HG02759 (cell line): ENCODE data around the gene ATE1.
"Not testable (repeated sequence)": the region's sequence is repeated elsewhere in the genome, so short reads cannot be mapped to it uniquely, and the experiment has no call there.

ENCODE experiments used
- ATAC-seq: cut with Tn5 transposase; IDR thresholded peaks from one replicate; pipeline ENCODE4 v1.9.1; 2021; ENCODE audit warnings: mild to moderate bottlenecking, moderate library complexity; ENCODE audit not compliant: unreplicated experiment

ATE1 gene

DNA sequence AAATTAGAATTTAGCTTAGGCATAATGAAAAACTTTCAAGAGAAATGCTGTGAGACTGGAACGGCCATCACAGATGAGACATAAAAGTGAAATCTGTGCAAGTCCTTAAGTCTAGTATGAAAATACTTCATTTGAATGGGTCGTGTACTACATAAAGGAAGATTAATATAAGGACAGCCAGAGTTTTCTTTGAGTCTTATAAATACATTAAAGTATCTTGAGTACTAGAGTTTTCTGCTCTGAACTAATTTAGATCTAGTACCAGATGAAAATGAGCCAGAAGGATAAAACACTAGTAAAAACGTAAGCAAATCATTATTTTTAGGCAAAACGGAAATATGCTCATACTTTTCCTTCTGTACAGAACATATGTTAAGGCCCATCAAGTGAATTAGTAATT is 93.1 kb downstream of the ATE1 start:
- ATAC-seq, result no peak

DNA sequence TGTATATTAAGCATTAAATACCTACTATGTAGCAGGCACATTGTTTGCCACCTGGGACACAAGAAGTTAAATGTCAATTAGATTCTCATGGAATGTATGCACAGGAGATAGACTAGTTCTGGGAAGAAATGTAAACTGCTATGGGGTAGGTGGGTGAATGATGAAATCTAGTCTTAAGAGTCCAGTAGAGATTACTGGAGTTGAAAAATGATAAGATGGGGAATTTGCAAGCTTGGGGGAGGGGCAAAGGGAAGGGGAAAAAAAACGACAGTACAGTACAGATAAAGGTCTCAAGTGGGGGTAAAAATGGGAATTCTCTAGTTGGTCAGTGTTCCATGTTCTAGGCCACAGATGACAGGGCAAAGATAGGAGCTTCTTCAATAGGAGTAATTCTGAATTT is 94.4 kb downstream of the ATE1 start:
- ATAC-seq, result no peak

DNA sequence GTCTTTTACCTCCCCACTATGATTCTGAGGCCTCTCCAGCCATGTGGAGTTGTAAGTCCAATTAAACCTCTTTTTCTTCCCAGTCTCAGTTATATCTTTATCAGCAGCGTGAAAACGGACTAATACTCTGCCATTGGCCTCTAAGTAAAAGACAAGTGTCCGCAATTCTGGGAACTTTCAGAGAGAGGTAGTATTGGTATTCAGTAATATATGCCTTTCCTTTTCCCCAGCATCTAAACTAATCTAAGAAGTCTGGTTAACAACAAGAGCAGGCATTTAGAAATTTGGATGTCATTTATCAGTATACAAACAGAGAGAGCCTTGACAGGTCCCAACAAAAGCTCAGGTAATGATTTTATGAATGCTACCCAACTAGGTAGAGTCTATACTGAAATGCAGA is 95.2 kb downstream of the ATE1 start:
- no peak for ATAC-seq

DNA sequence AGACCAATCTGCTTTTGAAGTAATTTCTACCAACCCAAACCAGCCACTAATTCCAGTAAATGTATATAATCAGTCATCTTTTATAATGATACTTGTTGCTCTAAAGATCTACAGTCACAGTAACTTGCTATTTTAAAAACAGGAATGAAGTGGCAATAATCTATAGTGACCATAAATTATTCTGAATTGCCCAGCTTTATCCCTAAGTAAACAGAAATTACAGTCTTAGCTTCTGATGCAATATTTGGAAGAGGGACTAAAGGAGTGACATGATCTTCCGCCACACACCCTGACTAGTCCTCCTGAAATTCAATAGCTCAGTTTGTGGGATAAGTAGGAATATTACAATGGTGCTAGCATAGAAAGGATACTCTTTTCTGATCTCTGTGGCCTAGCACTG is 96.1 kb downstream of the ATE1 start:
- no peak for ATAC-seq

DNA sequence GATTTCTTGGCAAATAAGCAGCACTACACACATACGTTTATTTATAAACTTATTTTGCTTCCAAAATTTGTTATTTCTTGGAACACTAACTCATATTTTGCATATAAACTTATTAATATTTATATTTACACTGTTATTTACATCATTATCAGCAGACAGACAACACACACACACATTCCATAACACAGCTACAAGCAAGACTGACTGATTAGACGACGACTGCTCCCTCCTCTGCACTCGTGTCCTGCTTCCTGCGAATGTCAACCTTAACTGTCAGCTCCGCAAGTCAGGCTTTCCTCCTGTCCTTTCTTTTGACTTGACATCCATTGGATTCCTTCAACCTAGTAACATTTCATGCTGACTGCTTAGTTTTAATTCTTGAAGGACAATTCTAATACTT is 96.6 kb downstream of the ATE1 start:
- no peak for ATAC-seq

DNA sequence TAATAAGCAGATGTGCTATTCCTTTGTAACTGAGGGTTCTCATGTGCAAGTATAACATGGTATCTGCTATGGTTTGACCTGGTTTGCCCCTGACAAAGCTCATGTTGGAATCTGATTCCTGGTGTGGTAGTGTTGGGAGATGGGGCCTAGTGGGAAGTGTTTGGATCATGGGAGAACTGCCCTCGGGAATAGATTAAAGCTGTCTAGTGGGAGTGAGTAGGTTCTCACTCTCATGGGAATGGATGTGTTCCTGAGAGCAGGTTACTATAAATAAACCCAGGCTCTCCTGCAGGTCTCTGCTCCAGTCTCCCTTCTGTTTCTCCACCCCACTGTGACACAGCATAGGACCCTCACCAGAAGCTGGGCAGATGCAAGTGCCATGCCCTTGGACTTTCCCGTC is 97.7 kb downstream of the ATE1 start:
- ATAC-seq, result no peak

DNA sequence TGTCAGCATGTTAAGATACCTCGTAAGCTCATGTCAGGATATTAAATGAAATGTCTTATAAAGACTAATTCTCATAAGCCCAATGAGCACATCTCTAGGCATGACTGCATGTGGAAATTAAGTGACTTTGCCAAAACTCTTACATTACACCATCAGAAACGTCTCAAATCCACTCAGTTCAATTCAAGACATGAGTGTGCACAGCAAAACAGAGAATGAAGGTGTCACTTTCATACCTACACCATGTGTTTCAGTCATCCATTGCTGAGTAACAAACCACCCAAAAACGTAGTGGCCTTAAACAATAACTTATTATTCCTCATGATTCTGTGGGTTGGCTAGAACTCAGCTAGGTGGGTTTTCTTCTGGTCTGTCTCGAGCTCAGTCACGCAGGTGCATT is 99.8 kb downstream of the ATE1 start:
- ATAC-seq, result no peak

DNA sequence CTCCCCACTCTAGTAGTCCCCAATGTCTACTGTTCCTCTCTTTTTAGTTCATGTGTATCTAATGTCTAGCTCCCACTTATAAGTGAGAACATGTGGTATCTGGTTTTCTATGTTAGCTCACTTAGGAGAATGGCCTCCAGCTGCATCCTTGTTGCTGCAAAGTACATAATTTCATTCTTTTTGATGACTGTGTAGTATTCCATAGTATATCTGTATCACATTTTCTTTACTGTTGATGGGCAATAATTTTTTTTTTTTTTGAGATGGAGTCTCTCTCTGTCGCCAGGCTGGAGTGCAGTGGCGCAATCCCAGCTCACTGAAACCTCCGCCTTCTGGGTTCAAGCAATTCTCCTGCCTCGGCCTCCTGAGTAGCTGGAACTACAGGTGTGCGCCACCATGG is 101.1 kb downstream of the ATE1 start:
- not testable (repeated sequence) for ATAC-seq

DNA sequence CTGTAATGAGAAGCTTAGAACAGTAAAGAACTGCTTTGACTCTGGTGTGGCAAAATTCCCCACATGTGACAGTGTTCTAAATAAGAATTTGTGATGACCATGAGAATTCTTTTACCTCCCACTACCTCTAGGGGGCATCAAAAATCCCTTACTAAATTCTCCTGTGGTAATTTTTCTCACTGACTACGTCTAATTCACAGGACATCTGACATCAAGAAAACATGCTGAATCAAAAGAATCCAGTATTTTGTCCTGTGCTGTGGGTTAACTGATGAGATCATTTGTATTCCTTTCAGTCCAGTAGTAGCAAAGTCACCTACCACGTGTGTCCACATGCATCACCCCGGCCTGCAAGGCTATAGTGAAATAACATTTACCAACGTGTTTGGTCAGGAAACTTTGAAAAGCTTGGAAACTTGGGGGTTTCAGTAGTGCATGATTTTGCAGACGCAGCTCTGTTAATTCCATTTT is 103.8 kb downstream of the ATE1 start:
- ATAC-seq, result no peak

DNA sequence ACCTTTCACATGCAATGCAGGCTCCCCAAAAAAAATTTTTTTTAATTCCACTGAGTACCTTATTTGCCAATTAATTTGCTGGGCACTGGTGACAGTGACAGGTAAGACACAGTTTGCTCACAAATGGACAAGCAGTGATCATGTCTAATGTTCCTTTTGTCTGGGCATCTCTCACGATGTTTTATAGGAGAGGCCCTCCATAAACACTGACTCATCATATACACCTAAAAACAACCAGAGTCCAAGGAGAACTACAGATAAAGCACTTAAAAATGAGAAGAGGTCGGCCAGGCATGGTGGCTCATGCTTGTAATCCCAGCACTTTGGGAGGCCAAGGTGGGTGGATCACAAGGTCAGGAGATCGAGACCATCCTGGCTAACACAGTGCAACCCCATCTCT is 105.1 kb downstream of the ATE1 start:
- ATAC-seq, result no peak

DNA sequence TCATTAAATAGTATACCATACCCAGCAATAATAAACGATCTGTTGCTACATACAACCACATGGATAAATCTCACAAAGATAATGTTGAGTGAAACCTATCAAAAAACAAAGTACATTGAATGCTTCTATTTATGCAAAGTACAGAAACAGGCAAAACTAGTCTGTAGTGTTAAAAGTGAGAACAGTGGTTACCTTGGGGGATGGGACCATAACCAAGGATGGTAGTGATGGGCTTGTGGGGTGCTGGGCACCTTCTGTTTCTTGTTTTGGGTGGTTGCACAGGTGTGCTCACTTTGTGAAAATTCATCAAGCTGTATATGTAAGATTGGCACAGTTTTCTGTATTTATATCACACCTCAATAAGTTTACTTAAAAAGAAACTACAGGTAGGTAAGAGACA is 105.7 kb downstream of the ATE1 start:
- ATAC-seq, result no peak

DNA sequence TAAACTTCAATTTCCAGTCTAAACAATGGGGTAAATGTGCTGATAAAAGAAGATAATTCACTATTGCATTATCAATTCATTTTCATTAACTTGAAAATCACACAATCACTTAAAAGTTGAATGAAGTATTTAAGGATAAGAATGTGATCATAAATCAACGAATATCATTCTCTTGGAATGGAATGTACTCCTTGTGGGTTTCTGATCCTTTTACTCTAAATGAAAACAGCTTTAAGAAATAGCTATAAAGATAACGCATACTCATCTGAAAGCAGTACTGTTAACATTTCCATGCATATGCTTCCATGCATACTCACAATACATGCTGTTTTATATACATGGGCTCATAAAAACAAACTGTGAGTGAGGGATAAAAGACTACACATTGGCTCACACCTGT is 108.8 kb downstream of the ATE1 start:
- ATAC-seq, result no peak

DNA sequence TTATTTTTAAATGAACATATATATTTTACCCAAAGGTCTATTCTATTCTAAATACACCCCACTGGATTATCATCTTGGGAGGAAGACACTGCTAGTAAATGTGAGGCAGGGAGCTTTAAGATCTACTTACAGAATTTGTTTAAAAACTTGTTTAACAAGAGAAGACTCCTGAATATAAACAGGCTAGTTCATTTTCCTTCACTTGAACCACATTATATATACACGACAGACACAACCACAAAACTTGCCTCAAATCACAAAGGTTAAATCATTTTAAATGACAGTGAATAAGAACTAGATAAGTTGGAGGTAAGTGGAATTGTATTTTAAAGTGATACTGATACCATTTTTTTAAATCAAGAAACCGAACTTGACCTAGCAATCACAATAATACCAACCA is 109.2 kb downstream of the ATE1 start:
- ATAC-seq, result no peak

DNA sequence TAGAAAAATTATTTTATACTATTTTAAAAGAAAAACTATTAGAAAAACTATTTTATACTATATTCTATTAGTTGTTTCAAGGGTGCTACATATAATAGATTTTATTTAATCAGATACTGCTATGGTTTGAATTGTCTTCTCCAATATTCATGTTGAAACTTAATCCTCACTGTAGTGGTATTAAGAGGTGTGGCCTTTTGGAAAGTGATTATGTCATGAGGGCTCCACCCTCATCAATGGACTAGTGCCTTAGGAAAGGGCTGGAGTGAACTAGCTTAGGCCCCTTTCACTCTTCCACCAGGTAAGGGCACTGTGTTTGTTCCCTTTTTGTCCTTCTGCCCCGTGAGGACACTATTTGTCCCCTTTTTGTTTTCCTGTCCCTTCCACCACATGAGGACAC is 111.6 kb downstream of the ATE1 start:
- no peak for ATAC-seq

DNA sequence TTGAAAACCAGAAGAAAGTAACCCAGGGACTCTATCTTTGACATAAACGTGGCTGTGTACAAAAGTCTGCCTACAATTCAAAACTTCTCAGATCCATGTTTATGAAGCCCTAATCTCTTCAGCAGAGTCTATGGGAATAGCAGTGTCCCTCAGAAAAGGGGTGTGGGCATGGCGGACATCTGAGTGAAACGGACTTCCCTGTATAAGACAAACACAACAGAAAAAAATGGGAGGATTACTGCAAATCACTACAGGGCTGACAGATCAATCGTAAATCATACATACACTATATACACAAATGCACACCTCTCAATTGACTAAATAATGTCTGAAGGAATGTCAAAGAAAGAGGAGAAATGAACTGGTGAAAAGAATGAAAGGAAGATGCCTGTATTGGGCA is 114.0 kb downstream of the ATE1 start:
- no peak for ATAC-seq

DNA sequence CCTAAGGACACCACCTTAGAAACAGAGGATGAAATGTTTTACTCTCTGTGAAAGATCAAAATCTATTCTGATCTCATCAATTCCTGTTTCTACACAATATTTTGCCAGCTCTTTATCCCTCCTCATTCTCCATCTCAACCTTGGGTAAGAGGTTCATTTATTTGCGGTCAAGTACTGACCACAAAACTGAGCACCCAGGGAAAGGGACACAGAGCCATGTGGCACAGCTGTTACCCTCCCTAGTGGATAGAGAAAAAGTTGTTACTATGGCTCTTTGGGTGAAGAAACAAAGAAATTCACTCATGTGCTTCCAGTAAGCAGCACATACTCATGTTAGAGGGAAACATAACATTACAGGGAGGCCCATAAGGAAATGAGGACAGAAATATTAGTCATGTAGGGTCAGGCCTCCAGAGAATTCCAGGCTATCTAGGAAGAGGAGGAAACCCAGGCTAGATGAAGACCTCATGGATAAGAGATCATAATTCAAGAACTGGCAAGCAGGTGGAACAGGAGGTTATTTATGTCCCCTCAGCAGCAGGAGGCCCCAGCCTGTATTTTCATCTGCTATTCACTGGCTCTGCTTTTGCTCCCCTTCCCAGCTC is 114.5 kb downstream of the ATE1 start:
- ATAC-seq, result no peak

DNA sequence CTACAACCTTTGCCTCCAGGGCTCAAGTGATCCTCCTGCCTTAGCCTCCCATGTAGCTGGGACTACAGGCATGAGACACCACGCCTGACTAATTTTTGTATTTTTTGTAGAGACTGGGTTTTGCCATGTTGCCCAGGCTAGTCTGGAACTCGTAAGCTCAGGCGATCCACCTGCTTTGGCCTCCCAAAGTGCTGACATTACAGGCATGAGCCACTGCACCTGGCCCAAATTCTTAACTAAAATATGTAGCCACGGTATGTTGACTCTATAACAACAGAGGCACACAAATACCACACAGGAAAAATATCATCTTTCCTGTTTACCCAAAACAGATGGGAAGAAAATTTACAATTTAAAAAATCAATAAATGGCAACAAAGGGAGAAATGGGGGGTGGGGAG is 115.8 kb downstream of the ATE1 start:
- ATAC-seq, result no peak

DNA sequence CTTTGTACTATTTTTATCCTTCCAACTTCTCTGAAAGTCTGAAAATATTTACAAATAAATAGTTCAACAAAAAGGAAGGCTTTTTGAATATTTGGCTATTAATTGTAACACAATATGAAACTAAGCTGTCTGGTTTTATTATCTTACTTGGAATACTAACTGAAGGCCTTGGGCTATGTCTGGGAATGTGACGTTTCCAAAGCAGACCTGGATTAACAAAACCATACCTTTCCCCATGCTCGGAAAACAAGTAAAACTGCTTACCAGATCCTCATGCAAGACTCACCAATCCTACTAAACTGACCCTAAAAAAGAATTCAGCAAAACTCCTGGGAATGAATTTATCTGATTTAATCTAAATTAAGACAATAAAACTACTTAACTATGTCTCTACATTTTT is 116.4 kb downstream of the ATE1 start:
- ATAC-seq, result no peak

DNA sequence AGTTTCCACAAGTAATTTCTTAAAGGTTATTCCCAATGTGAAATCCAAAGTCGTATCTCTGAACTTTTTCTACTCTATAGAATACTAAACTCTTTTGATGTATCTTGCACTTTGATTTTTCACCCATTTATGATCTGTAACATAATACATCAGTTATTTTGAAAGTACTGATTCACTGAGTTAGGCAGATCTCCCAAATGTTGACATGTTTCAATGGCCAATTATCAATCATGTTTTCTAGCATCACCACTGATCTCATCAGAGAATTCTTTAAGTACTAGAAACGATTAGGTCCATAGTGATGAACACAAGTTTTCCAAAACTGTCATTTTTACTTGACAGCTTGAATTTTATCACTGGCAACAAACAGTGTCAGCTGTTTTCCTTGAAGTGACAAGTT is 119.0 kb downstream of the ATE1 start:
- no peak for ATAC-seq

DNA sequence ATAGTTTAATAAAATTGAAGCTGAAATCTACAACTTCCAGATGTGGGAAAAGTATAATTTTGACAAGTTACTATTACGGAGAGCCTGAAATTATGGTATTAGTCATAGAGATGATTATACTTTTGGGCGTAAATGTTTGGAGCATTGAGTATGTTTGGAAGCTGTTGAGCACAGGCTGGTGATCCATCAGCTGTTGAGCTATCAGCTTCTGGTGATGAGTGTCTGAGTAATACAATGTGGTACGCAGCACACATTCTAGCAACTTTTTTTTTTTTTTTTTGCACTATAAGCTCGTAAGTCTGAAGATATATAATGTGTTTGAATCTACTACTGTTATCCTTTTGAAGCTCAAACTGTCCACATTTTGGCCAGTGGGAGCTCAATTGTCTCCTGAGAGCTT is 123.4 kb downstream of the ATE1 start:
- no peak for ATAC-seq

DNA sequence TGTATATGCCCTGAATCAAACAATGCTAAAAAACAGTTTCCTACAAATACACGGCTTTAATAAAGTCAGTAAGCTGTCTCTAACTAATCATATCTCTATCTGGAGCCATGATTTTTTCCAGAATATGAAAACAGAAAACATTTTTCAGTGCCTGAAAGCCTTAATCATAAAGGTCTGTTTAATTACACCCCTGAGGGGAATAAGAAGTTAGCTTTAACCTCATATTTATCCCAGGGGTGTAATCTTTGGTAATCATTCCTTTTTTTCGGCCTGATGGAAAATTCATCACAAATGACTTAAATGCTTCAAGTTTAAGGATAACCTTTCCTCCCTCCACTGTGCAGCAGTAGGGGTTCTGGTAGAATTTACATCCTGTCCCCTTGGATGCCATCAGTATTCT is 124.2 kb downstream of the ATE1 start:
- ATAC-seq, result no peak

DNA sequence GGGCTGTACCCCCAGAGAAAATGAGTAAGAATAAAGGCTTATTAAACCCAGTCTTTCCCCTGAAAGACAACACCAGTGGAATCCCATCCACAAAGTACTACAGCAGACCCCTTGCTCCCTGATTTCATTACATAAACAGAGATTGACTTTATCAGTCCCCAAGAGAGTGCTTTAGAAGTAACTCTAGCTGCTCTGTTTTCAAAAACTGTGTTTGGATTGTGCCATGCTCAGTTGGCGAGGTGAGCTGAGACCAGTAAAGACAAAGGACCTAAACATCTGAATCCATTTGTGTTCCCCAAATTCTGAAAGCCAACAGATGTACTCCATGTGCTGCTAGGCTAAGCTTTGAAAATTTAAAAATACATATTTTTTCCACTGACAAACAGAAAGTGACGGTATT is 127.0 kb downstream of the ATE1 start:
- no peak for ATAC-seq

DNA sequence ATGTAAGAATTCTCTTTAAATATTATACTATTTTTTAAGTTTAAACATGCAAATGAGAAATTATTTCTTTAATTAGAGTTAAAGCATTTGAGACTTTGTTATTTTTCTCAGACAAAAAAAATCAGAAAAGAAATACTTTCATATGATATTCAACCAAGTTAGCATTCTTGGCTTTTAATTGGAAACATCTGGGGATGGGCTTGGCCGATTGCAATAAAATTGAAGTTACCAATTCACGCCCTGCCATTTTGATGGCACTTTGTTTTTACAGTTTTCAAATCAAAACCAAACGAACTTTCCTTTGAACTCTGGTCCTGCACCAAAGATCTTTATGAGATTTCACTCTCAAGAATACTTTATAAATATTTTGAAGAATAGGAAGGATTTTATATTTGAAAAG is 127.7 kb downstream of the ATE1 start:
- ATAC-seq, result no peak

DNA sequence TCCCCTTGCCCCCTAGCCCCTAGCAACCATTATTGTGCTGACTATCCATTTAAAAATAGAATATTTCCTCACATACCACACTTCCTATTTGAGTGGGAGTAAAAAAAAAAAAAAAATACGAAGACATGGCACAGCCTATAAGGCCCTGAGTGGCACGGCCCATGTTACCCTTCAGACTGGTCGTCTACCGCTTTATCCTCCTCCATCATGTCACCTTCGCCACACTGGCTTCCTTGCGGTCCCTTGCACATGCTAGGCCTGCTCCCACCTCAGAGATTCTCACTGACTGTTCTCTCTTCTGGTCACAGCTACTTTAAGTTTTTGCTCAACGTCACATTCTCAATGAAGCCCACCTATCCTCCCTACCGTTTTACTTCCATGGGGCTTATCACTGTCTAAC is 130.3 kb downstream of the ATE1 start:
- ATAC-seq, result no peak
